Heart left ventricle (tissue), 13 donors: ENCODE measurements around the gene SNN.

Source experiments
- CTCF ChIP-seq, 12 donors: fragments of 200-600 bp; sonication (generic) in 4 of 12; IDR thresholded peaks; one replicate each; pipeline versions ENCODE4 v1.5.0 to v1.8.0; 2018 to 2022; ENCODE audit warnings: antibody characterized with exemption in 12 of 12, mild to moderate bottlenecking in 5 of 12
- POLR2A ChIP-seq, 2 donors: fragments of 450-650 bp; IDR thresholded peaks; one replicate each; pipeline ENCODE4 v1.6.1; 2017; ENCODE audit warnings: antibody characterized with exemption in 2 of 2, mild to moderate bottlenecking in 2 of 2, moderate library complexity in 2 of 2
- donor health status: ischemic (EF 13 %, LVEDD 7.1; RV severe dilation, severe dysfunction).
- donor health status: DM: no; HTN: yes; CAD: no.
- donor health status: DM: no; HTN: no; CAD: no.
- donor health status: ischemic (EF 25% LVEDD 6.9; RV normal size, moderate dysfunction).
- donor health status: ischemic (EF 25% LVEDD 5.7; RV mildly dilated, moderate dysfunction).
- donor health status: ischemic (EF 35%, LVEDD 5.7; RV mildly dilated, moderate dysfunction).
- donor health status: nonischemic (EF 11% LVEDD 7.7; RV severe dilation, severe dysfunction).
- donor health status: DM: yes; HTN: yes; CAD: no.
- donor health status: PGD.
- donor health status: ischemic (EF 29% LVEDD 5.4; RV normal size, mild dysfunction).
- donor health status: nonischemic (EF 23%, LVEDD 6.1; RV moderate dilation, normal function).

GRCh38 chr16:11676799-11677198 is 8.5 kb downstream of the SNN start:
- TF ChIP-seq CTCF (IDR thresholded peaks at IDR 0.05) (no peak), POLR2A (IDR thresholded peaks at IDR 0.05) (no peak)
